HCT116 (cell line): ENCODE results near the gene RARG. TPM values are rescaled to one million over a fixed set of nuclear protein-coding genes. Genes with fewer than 3 reads are reported as not detected.

Source experiments
- ATAC-seq: fragments of 200-7000 bp; cut with Tn5 transposase; 2 replicates; pipeline ENCODE4 v1.9.1; 2020; ENCODE audit warnings: mild to moderate bottlenecking, moderate library complexity
- BruUV-seq: library from RNA; stranded (reverse); fragments of 400-500 nt; replicated peaks from 2 replicates; lab custom pipeline; 2021; lab: Mats Ljungman, UMichigan
- CTCF ChIA-PET: fragments of 300-600 bp; sonication (Branson Sonifier 250); formaldehyde crosslinking; loops from one replicate; lab custom pipeline; 2021; ENCODE audit warnings: antibody characterized with exemption; lab: Charles Lee
- POLR2A ChIA-PET: fragments of 300-600, 350-600 bp; sonication (Branson Sonifier 250); formaldehyde crosslinking; loops from one replicate; lab custom pipeline; 2021; ENCODE audit warnings: antibody characterized with exemption; lab: Charles Lee
- RAD21 ChIA-PET, 2 experiments: fragments of 300-600 bp; sonication (Branson Sonifier 250); formaldehyde crosslinking; loops; one replicate each; lab custom pipeline; 2023; ENCODE audit warnings: low total read pairs in 2 of 2; ENCODE audit not compliant: uncharacterized antibody in 2 of 2, unreplicated experiment in 2 of 2, low non-redundant PET in 1 of 2; lab: Charles Lee
- DNase-seq: peaks from one replicate; pipeline ENCODE4 v3.0.0-alpha.2; 2010; ENCODE audit warnings: low read depth, low spot score
- H2AFZ ChIP-seq: fragments of 200-600 bp; shearing (Covaris generic), sonication (generic); 2 replicates; pipeline ENCODE4 v1.6.1; 2017; ENCODE audit warnings: low read depth, mixed run types, mixed read lengths, antibody characterized with exemption, low read length; ENCODE audit not compliant: poor library complexity, severe bottlenecking
- H3K27ac ChIP-seq: 2 replicates; pipeline ENCODE4 v1.5.1; 2012; ENCODE audit warnings: low read depth, low read length
- H3K27me3 ChIP-seq: fragments of 200-600 bp; sonication (generic); 2 replicates; pipeline ENCODE4 v1.6.1; 2016; ENCODE audit warnings: mixed run types, low read length, mixed read lengths; ENCODE audit not compliant: insufficient read depth
- H3K36me3 ChIP-seq, 2 experiments: fragments of 200-500 bp in 1 of 2; fragments of 200-600 bp in 1 of 2; sonication (Bioruptor generic) in 1 of 2; sonication (generic) in 1 of 2; 2 replicates each; pipeline versions ENCODE4 v1.5.1 to v1.6.1; 2014 to 2016; ENCODE audit warnings: low read length in 2 of 2, inconsistent platforms in 1 of 2, mixed read lengths in 1 of 2, mixed run types in 1 of 2; ENCODE audit not compliant: insufficient read depth in 2 of 2, control insufficient read depth in 1 of 2
- H3K4me1 ChIP-seq, 2 experiments: fragments of 200-600 bp in 1 of 2; sonication (generic) in 1 of 2; 2 replicates each; pipeline versions ENCODE4 v1.5.1 to v1.6.1; 2012 to 2017; ENCODE audit warnings: low read length in 2 of 2, inconsistent platforms in 1 of 2, mild to moderate bottlenecking in 1 of 2, mixed read lengths in 1 of 2, mixed run types in 1 of 2, moderate library complexity in 1 of 2; ENCODE audit not compliant: insufficient read depth in 2 of 2, control insufficient read depth in 1 of 2
- H3K4me2 ChIP-seq: fragments of 200-600 bp; sonication (generic); 2 replicates; pipeline ENCODE4 v1.6.1; 2017; ENCODE audit warnings: mixed run types, low read length, mixed read lengths
- H3K4me3 ChIP-seq, 2 experiments: fragments of 200-600 bp in 1 of 2; sonication (generic) in 1 of 2; replicated peaks in 1 of 2; 2 replicates each; pipeline ENCODE4 v1.5.1; 2011 to 2016; ENCODE audit warnings: low read length in 2 of 2, control low read depth in 1 of 2, low read depth in 1 of 2, mild to moderate bottlenecking in 1 of 2, mixed read lengths in 1 of 2, mixed run types in 1 of 2
- H3K79me2 ChIP-seq: fragments of 200-600 bp; sonication (generic); 2 replicates; pipeline ENCODE4 v1.6.1; 2017; ENCODE audit warnings: mild to moderate bottlenecking, mixed run types, low read length, moderate library complexity, mixed read lengths; ENCODE audit not compliant: insufficient read depth
- H3K9ac ChIP-seq: fragments of 200-600 bp; sonication (generic); 2 replicates; pipeline ENCODE4 v1.6.1; 2016; ENCODE audit warnings: low read length, mixed read lengths
- H3K9me2 ChIP-seq: fragments of 200-600 bp; sonication (generic), shearing (Covaris generic); 2 replicates; pipeline ENCODE4 v1.6.1; 2017; ENCODE audit warnings: mixed run types, mild to moderate bottlenecking, moderate library complexity; ENCODE audit not compliant: insufficient read depth
- H3K9me3 ChIP-seq, 2 experiments: fragments of 200-500 bp in 1 of 2; fragments of 200-600 bp in 1 of 2; sonication (Bioruptor generic) in 1 of 2; sonication (generic) in 1 of 2; 2 replicates each; pipeline ENCODE4 v1.6.1; 2014 to 2017; ENCODE audit warnings: low read length in 2 of 2, mixed read lengths in 2 of 2, inconsistent platforms in 1 of 2, low read depth in 1 of 2, mild to moderate bottlenecking in 1 of 2, mixed run types in 1 of 2, moderate library complexity in 1 of 2; ENCODE audit not compliant: control insufficient read depth in 1 of 2, insufficient read depth in 1 of 2
- H4K20me1 ChIP-seq: fragments of 200-600 bp; sonication (generic), shearing (Covaris generic); 2 replicates; pipeline ENCODE4 v1.6.1; 2017; ENCODE audit warnings: mixed run types, mild to moderate bottlenecking, moderate library complexity; ENCODE audit not compliant: insufficient read depth
- CBX3 ChIP-seq: IDR thresholded peaks from 2 replicates; pipeline ENCODE4 v1.6.1; 2012; ENCODE audit warnings: low read depth
- CEBPB ChIP-seq: IDR thresholded peaks from 2 replicates; pipeline ENCODE4 v1.6.1; 2012; ENCODE audit warnings: low read depth
- CTCF ChIP-seq, 3 experiments: fragments of 200-600 bp in 1 of 3; sonication (generic) in 1 of 3; IDR thresholded peaks in 2 of 3; conservative IDR thresholded peaks in 1 of 3; 2 replicates each; pipeline ENCODE4 v1.5.1; 2012 to 2017; ENCODE audit warnings: low read depth in 2 of 3, low read length in 2 of 3, antibody characterized with exemption in 1 of 3, borderline replicate concordance in 1 of 3, control low read depth in 1 of 3, mild to moderate bottlenecking in 1 of 3, mixed read lengths in 1 of 3, mixed run types in 1 of 3, moderate library complexity in 1 of 3; ENCODE audit not compliant: insufficient read depth in 1 of 3
- EZH2phosphoT487 ChIP-seq: fragments of 200-600 bp; IDR thresholded peaks from 2 replicates; pipeline ENCODE4 v1.6.1; 2018; ENCODE audit warnings: antibody characterized with exemption, borderline replicate concordance
- FOSL1 ChIP-seq: IDR thresholded peaks from 2 replicates; pipeline ENCODE4 v1.6.1; 2012; ENCODE audit warnings: low read depth
- ZBTB33 ChIP-seq: IDR thresholded peaks from 2 replicates; pipeline ENCODE4 v1.6.1; 2011; ENCODE audit warnings: mild to moderate bottlenecking, low read length, moderate library complexity; ENCODE audit not compliant: insufficient replicate concordance; ENCODE audit errors: extremely low read depth
- ZFX ChIP-seq: fragments of 450-650 bp; IDR thresholded peaks from 2 replicates; pipeline ENCODE4 v1.6.1; 2017
- ZNF274 ChIP-seq: fragments of 200-500 bp; sonication (Bioruptor generic); IDR thresholded peaks from 2 replicates; pipeline ENCODE4 v1.6.1; 2014; ENCODE audit warnings: mild to moderate bottlenecking, low read depth, low read length, inconsistent platforms
- intact Hi-C: fragments of 100-400 bp; cut with micrococcal nuclease; formaldehyde crosslinking; loops from 2 replicates; pipeline ENCODE4 v1.10.0; 2022
- total RNA-seq: library from RNA; stranded (reverse); gene quantifications from one replicate; pipeline ENCODE4 v1.2.1, GENCODE V29; 2021; ENCODE audit not compliant: unreplicated experiment

Gene RARG
- total RNA-seq, 1 experiment from 2014 or later: 68.9 TPM

- Histone ChIP-seq H3K4me1 (peaks cover 3 to 26% of the 10 kb centered on the region in 2 experiments; a peak in 3 of 4 replicates), H3K27ac (no peak overlapping the region), H3K9me3 (no peaks in the 10 kb centered on the region), H3K27me3 (no peaks in the 10 kb centered on the region), H3K9me2 (no peaks in the 10 kb centered on the region), H3K79me2 (no peaks in the 10 kb centered on the region), H3K4me2 (no peak overlapping the region), H3K4me3 (no peak overlapping the region), H3K9ac (no peak overlapping the region), H2AFZ (no peak overlapping the region), H4K20me1 (no peaks in the 10 kb centered on the region), H3K36me3 (no peaks in the 10 kb centered on the region)
- intact Hi-C loops: no loop called here
- ATAC-seq: no peak
- ChIA-PET RAD21 (no interaction called here), CTCF (no interaction called here), POLR2A (no interaction called here)
- TF ChIP-seq CTCF (IDR thresholded peaks at IDR 0.05 in 2 of 3, conservative IDR thresholded peaks at IDR 0.05 in 1 of 3; ENCODE audit: borderline replicate concordance in 1 of 3, insufficient read depth in 1 of 3, low read depth in 2 of 3, low read length in 2 of 3) (no peak), ZFX (no peak), CEBPB (no peak), CBX3 (no peak), EZH2phosphoT487 (no peak), ZNF274 (no peak), FOSL1 (no peak), ZBTB33 (no peak)
- no peak for DNase-seq
- no TSS peak for BruUV-seq
Observed at GRCh38 chr12:53200107-53200457, 31.9 kb downstream of the RARG start.
